ENCODE results near the gene HGF. TPM values are rescaled to one million over a fixed set of nuclear protein-coding genes. Genes with fewer than 3 reads are reported as not detected.

The HGF gene
- total RNA-seq, 2 donors from 2014 or later = 12.6 to 35.7 TPM

- DNase-seq (ENCODE audit: low spot score) = no peak
- Histone ChIP-seq H3K4me3 (no peak overlapping the region), H3K36me3 (no peaks in the 10 kb centered on the region), H3K9me3 (peaks cover 4% of the 10 kb centered on the region), H3K27ac (no peak overlapping the region), H3K27me3 (replicated peaks; ENCODE audit: insufficient read depth) (no peaks in the 10 kb centered on the region), H3K4me1 (ENCODE audit: control insufficient read depth in 1 of 2, low read depth in 2 of 2) (peaks cover 12 to 19% of the 10 kb centered on the region in 2 donors)
- no peak for TF ChIP-seq CTCF (IDR thresholded peaks at IDR 0.05)
- no peak for ATAC-seq (ENCODE audit: insufficient number of reproducible peaks, low FRiP score, low read depth)
Observed at GRCh38 chr7:81652225-81652624, 117.6 kb downstream of the HGF start.
